Activated CD4-positive, alpha-beta T cell treated with anti-CD3 and anti-CD28 coated beads for 1 hour (primary cell): Measurements from ENCODE around the gene KCNJ5.

Source experiments
- DNase-seq: peaks from one replicate; pipeline ENCODE4 v3.0.0-alpha.2; 2020

Gene KCNJ5

DNA sequence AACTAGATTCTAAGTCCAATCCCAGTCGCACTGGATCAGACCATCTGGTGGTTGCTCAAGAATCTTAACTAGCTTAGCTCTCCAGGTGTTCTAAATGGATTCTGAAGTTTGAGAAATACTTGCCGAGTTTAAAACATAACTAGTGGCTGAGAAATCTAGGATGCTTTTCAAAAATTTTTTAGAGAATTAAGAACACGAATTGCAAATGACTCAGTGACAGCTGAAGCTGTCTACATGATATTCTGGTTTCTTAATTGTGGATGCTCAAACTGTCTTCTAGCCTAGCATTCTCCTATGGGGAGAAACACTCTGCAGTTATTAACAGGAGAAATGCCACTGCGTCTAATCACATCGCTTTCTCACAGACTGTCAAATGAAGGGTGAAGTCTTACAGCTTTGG lies 71.7 kb downstream of the KCNJ5 start:
- no peak for DNase-seq

DNA sequence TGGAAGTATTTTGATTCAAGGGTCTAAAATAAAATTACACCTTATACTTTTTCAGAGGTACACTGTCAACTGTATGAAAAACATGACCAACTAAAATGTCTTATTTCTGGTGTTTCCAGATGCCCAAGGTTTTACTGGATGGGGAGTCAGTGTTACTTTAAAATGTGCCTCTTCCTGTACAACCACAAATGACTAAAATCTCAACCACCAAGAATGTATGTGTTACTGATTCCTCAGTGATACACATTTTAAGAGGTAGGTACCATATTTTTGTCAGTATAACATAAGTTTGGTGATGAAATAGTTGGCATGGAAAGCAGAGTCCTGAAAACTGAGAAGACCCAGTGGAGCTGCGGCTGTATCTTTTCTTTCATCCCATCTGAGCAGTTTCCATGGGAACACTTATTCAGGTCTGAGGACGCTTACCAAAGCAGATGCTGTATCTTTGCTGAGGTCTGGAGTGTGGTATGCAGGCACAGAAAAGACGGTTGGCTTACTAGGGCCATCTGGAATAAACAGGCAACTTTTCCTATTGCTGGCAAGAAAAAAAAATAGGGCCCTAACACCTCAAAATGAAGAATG lies 72.7 kb downstream of the KCNJ5 start:
- no peak for DNase-seq

DNA sequence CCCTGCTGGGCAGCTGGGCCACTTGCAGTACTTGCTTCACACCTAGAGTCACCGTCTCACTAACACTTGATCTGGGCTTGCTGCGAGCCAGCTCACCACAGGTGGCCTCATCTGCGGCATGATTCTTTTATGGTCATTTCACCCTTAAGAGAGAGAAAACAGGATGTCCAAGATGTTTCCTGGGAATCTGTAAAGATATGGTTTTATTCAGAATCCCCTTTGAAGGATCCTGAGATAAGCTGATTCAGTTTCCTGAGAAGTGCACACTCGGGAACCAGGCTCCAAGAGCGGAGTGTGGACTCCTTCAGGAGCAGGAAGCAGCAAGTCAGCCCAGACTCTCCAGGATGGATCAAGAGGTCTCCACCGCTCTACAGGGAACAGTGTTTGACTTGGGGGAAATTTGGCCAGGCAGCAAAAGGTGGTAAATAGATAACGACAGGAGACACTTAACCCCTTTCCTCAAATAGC lies 73.3 kb downstream of the KCNJ5 start:
- DNase-seq = no peak

DNA sequence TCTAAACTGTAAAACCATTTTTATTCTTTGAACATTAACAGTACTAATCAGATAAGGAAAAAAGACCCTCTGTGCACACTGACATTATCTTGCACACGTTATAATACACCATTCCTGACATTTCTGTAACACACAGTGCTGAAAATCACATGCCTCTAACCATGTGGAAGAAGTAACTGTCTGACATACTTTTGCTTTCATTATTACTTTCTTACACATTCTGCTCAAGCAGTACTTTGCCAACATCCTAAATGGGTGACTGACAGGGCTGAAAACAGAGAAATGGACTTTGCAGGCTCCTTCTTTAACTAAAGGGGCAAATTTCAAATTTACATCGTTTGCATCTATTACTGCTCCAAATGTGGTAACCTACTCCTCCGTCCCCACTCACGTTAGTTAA lies 74.3 kb downstream of the KCNJ5 start:
- DNase-seq = no peak

DNA sequence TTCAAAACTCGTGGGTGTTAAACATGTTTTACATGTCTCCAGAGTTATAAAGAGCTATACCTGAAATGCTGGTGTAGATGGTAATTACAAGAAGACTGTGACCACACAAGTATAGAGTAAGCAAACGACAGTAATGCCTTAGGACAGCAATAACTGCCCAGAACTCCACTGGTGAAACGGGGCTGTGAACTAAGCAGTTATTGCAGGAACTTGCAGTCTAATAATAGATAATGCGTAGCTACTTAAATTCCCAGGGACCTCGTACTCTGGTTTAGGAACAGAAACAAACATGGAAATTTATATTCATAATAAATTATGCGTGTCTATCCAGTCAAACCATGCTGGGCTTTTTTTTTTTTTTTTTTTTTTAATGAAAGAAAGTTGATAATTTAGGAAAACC lies 76.4 kb downstream of the KCNJ5 start:
- no peak for DNase-seq

DNA sequence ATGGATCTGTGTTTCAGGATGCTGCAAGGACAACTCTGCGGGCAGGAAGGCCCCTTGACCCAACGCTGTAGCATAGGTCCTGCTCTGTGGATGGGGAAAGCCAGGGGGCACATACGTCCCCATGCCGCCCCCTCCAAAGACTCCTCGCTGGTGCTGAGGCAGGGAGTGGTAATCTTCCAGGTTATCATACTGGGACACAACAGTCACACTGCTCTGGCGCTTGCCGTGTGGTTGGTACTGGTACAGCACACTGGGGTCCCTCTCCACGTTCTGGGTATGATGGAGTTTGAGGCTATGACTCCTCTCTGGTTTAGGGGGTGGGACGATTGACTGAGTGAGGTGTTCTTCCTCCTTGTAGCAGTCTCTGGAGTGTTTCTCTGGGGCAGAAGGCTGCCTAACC lies 77.8 kb downstream of the KCNJ5 start:
- DNase-seq = no peak
